MM.1S (cell line): ENCODE measurements around the gene SLC38A7.
A peak's percentile ranks its signal among the peaks of the same experiment; 100 is the strongest.

ENCODE experiments used
- DNase-seq: peaks from one replicate; pipeline ENCODE4 v3.0.0-alpha.2; 2015
- H2AFZ ChIP-seq: fragments of 300-600 bp; sonication (generic); 2 replicates; pipeline ENCODE4 v1.6.0; 2016; ENCODE audit warnings: antibody characterized with exemption, low read length
- H3F3A ChIP-seq: fragments of 300-600 bp; sonication (generic); 2 replicates; pipeline ENCODE4 v1.6.1; 2016; ENCODE audit warnings: mild to moderate bottlenecking, antibody characterized with exemption, low read length, moderate library complexity, mixed read lengths; ENCODE audit not compliant: insufficient read depth
- H3K27ac ChIP-seq: fragments of 300-600 bp; sonication (generic); 2 replicates; pipeline ENCODE4 v1.5.1; 2016; ENCODE audit warnings: mild to moderate bottlenecking, low read length
- H3K27me3 ChIP-seq: fragments of 300-600 bp; sonication (generic); replicated peaks from 2 replicates; pipeline ENCODE4 v1.6.0; 2016; ENCODE audit warnings: low read length; ENCODE audit not compliant: insufficient read depth
- H3K36me3 ChIP-seq: fragments of 300-600 bp; sonication (generic); replicated peaks from 2 replicates; pipeline ENCODE4 v1.6.1; 2016; ENCODE audit warnings: mild to moderate bottlenecking, low read length, mixed read lengths; ENCODE audit not compliant: insufficient read depth
- H3K4me1 ChIP-seq: fragments of 300-600 bp; sonication (generic); 2 replicates; pipeline ENCODE4 v1.6.1; 2016; ENCODE audit warnings: low read length, mixed read lengths
- H3K4me2 ChIP-seq: fragments of 300-600 bp; sonication (generic); 2 replicates; pipeline ENCODE4 v1.6.0; 2016; ENCODE audit warnings: low read depth, low read length
- H3K4me3 ChIP-seq: fragments of 300-600 bp; sonication (generic); 2 replicates; pipeline ENCODE4 v1.5.1; 2016; ENCODE audit warnings: low read length, mixed read lengths
- H3K79me2 ChIP-seq: fragments of 300-600 bp; sonication (generic); 2 replicates; pipeline ENCODE4 v1.6.1; 2016; ENCODE audit warnings: mixed run types, low read length, mixed read lengths
- H3K9ac ChIP-seq: fragments of 300-600 bp; sonication (generic); 2 replicates; pipeline ENCODE4 v1.6.1; 2016; ENCODE audit warnings: low read length, mixed read lengths
- H3K9me2 ChIP-seq: fragments of 300-600 bp; sonication (generic); replicated peaks from 2 replicates; pipeline ENCODE4 v1.6.1; 2016; ENCODE audit warnings: mild to moderate bottlenecking, low read length, mixed read lengths; ENCODE audit not compliant: insufficient read depth
- H3K9me3 ChIP-seq: fragments of 300-600 bp; sonication (generic); replicated peaks from 2 replicates; pipeline ENCODE4 v1.6.1; 2016; ENCODE audit warnings: mild to moderate bottlenecking, low read length, mixed read lengths; ENCODE audit not compliant: insufficient read depth
- H4K20me1 ChIP-seq: fragments of 300-600 bp; sonication (generic); 2 replicates; pipeline ENCODE4 v1.6.1; 2016; ENCODE audit warnings: mild to moderate bottlenecking, low read length, moderate library complexity, mixed read lengths; ENCODE audit not compliant: insufficient read depth
- CTCF ChIP-seq: fragments of 300-600 bp; sonication (generic); IDR thresholded peaks from 2 replicates; pipeline ENCODE4 v1.5.1; 2016; ENCODE audit warnings: antibody characterized with exemption, low read length, mixed read lengths
- EZH2 ChIP-seq: fragments of 300-600 bp; sonication (generic); optimal IDR thresholded peaks from 2 replicates; pipeline ENCODE3; 2017; ENCODE audit warnings: low read depth, mild to moderate bottlenecking, antibody characterized with exemption, low read length, mixed read lengths
- EZH2phosphoT487 ChIP-seq: fragments of 300-600 bp; sonication (generic); IDR thresholded peaks from 2 replicates; pipeline ENCODE4 v1.6.1; 2018; ENCODE audit warnings: antibody characterized with exemption, low read length

Gene SLC38A7

GRCh38 chr16:58732545-58733247 lies 48.1 kb upstream of the SLC38A7 start:
- Histone ChIP-seq H3K27me3 (no peaks in the 10 kb centered on the region), H3K27ac (no peak overlapping the region), H3K79me2 (peaks cover 62% of the 10 kb centered on the region), H3K36me3 (no peaks in the 10 kb centered on the region), H2AFZ (peak overlapping the region; percentile 85), H3K4me1 (peaks cover 5% of the 10 kb centered on the region; the same call in 1 of the 2 replicates), H4K20me1 (no peaks in the 10 kb centered on the region; the same call in 1 of the 2 replicates), H3K9ac (peak overlapping the region; percentile 80; the same call in 1 of the 2 replicates), H3K4me3 (peak overlapping the region; percentile 97), H3K9me2 (no peaks in the 10 kb centered on the region), H3F3A (no peaks in the 10 kb centered on the region), H3K4me2 (peak overlapping the region; percentile 63), H3K9me3 (no peaks in the 10 kb centered on the region)
- no peak for DNase-seq
- TF ChIP-seq EZH2 (no peak), EZH2phosphoT487 (no peak), CTCF (no peak)

- no peaks in the 10 kb centered on the region for H3K9me3 ChIP-seq
- H3K79me2 ChIP-seq, result peaks cover 77% of the 10 kb centered on the region
- H3K4me2 ChIP-seq, result no peak overlapping the region
- no peaks in the 10 kb centered on the region for H3K36me3 ChIP-seq
- no peak overlapping the region for H3K9ac ChIP-seq
- H2AFZ ChIP-seq, result no peak overlapping the region
- no peaks in the 10 kb centered on the region for H3K9me2 ChIP-seq
- no peak for DNase-seq
- no peaks in the 10 kb centered on the region for H3F3A ChIP-seq
- no peaks in the 10 kb centered on the region; the same call in 1 of the 2 replicates for H4K20me1 ChIP-seq
- H3K27me3 ChIP-seq, result no peaks in the 10 kb centered on the region
- no peak overlapping the region for H3K27ac ChIP-seq
- no peak overlapping the region for H3K4me3 ChIP-seq
- H3K4me1 ChIP-seq, result peaks cover 5% of the 10 kb centered on the region; the same call in 1 of the 2 replicates
- TF ChIP-seq EZH2 (no peak), CTCF (no peak), EZH2phosphoT487 (no peak)
Observed at GRCh38 chr16:58730724-58731370, 46.3 kb upstream of the SLC38A7 start.

- H2AFZ ChIP-seq, result no peak overlapping the region
- no peaks in the 10 kb centered on the region for H3K9me3 ChIP-seq
- H3F3A ChIP-seq, result no peaks in the 10 kb centered on the region
- no peak overlapping the region for H3K9ac ChIP-seq
- no peak for DNase-seq
- H3K4me3 ChIP-seq, result no peak overlapping the region
- TF ChIP-seq EZH2, result no peak
- TF ChIP-seq EZH2phosphoT487, result no peak
- no peak for TF ChIP-seq CTCF
- no peaks in the 10 kb centered on the region for H3K36me3 ChIP-seq
- H4K20me1 ChIP-seq, result no peaks in the 10 kb centered on the region; the same call in 1 of the 2 replicates
- H3K9me2 ChIP-seq, result no peaks in the 10 kb centered on the region
- H3K27me3 ChIP-seq, result no peaks in the 10 kb centered on the region
- no peak overlapping the region for H3K4me2 ChIP-seq
- no peak overlapping the region for H3K27ac ChIP-seq
- peaks cover 80% of the 10 kb centered on the region for H3K79me2 ChIP-seq
- H3K4me1 ChIP-seq, result peaks cover 5% of the 10 kb centered on the region; the same call in 1 of the 2 replicates
Observed at GRCh38 chr16:58727796-58728568, 43.4 kb upstream of the SLC38A7 start.
